Hippocampal formation (tissue), 2 donors: ENCODE data around the gene AGMO.
"Not testable (repeated sequence)": the region's sequence is repeated elsewhere in the genome, so short reads cannot be mapped to it uniquely, and the experiment has no call there.

ENCODE experiments used
- DNase-seq, 2 donors: peaks; one replicate each; lab custom pipeline; 2025; lab: John Stamatoyannopoulos, UW

AGMO gene

DNA sequence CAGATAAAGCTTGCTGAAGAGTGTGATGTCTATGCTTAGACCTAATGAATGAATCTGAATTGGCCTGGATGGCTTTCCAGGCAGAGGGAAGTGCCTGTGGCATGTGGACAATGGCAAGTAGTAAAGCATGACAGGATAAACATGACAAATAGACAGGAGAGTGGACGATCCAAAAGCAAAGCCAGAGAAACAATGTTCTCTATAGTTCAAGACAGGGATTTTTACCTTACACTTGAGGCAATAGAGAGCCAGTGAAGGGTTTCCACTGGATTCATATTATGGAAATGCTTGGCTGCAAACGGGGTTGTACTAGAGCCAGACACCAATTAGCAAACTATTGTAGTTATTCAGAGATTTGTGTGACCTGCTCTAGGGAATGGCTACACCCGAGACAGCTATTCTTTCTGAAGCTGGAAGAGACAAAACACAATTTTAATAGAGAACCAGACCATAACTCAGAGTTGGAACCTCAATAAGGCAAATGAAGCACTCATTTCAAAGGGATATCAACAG is 2.3 kb downstream of the AGMO start:
- DNase-seq = no peak

DNA sequence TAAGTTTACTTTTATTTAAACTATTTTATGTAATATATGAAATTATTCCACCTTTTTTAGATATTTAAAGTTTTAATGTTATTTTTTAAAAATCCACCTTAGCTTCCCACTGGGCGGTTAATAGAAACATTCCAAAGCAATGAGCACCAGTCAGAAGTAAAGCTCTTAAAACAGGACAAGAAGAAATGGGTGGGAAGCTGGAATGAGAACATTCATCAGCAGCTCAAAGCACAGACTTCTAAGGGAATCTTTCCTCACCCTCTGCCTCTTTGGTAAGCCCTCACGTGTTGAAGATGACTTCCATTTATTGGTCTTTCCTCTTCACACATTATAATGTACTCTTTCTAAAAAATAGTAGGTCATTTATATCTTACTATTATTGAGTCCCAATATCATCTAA is 3.1 kb downstream of the AGMO start:
- DNase-seq = no peak

DNA sequence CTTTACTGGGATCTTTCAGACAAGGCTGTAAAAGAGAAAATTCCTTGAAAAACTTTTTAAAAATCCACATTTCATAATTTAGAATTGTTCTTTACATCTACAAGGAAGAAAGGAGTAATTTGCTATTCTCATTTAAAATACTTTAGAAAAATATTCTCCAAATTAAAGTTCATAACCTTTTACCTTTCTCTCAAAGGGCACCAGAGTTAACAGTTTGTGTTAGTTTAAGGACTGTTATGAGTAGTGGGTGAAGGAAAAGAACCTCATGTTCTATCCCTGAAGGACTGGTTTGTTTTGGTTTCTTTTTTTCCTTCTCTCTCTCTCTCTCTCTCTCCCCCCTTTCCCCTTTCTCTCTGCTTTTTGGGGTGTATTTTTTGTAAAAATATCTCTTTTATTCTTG is 4.1 kb downstream of the AGMO start:
- no peak for DNase-seq

DNA sequence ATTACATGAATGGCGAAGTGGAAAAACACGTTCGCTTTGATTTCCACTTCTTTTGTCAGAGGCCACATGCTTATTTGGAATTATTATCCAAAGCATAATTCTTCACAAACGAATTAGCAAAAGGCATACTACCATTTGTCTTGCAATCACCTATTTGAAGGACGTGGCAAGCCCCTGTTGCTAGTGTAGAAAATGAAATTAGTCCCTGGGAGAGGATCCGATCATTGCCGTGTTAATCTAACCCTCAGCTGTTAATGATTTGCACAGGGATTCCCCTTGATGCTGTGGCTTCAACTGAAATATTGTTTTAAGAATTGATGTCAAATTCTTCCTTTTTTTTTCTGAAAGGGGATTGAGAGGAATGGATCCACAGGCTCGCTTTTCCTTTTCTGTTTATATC is 4.6 kb downstream of the AGMO start:
- no peak for DNase-seq

DNA sequence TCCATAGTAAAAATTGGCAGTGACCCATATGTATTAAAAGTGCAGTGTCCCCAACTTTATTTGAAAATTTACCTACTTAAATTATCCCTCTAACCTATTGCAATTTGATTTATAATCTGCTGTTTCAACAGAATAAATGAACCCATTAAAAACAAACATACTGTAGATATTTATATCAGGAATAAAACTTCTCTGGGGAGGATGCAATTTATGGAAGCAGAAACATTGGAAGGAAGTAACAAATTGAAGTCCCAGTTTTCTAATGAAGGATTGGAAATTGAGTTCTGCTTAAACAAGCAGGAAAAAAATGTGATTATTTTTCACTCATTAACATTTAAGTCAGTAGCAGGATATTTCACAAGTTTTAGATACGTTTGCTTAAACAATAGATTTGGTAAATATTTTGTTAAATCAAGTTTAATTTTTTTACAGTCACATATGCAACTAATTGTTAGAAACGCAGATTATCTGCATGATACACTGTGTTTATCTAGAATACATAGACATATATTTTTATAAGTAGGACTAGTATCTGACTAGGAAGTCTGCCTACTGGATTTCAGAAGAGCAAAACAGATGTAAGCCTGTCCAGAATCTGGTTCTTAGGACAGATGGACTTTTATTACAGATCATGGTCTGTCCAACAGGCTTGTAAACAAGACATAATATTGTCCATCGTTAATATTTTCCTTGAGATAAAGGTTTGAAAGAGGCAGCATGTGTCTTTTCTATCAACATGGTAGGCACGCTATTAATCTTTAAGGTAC is 5.3 kb downstream of the AGMO start:
- no peak for DNase-seq

DNA sequence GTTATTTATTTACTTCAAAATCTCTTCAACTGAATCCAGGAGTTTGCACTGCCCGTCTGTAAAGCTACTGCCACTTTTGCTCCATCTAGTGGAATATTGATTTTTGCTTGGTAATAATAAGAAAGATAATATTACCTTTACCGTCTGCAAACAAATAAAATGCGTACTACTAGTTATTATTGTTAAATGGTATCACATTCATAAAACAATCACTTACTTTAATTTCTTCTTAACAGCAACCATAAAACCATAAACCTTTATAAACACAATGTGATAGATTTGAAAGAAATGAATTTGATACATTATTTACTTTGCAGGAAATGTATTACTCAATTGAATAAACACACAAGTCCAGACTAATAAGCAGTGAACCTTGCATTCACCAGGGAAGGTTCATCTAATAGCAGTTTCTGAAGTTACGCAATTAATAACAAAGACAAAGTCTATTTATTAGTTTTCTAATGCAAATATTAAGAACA is 6.4 kb downstream of the AGMO start:
- DNase-seq = peak in 1 of 2 donors; percentile 62

DNA sequence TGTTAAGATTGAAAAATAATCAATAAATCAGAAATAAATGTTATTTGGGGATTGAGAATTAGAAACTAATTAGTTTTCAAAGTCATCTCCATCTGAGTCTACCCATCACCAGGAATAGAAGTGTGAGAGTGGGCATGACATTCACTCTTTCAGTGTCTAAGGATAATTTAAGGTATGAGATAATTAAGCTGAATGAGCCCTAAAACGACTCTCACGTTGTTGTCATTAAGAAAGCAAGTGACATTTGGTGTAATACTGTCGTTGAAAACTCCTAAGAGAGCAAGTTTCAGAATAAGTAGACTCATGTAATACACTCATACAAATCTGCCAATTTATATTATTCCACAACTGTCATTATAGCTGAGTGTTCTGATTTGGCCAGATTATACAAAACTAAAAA is 7.1 kb downstream of the AGMO start:
- DNase-seq = no peak

DNA sequence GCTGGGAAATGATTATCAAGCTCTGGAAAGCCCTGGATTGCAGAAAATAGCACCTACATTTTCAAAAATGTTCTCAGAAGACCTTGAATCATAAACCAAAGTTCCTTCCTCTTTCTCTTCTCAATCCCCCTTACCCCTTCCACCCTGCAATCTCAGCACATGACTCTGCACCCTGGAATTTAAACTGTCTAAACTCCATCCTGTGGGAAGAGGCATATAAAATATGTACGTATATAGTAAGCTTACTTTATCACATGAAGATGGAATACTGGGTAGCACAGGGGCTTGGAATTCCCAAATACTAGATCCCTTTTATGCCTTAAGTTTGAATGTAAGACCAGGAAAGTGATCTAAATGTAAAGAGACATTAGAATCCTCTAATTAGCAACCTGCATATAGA is 7.7 kb downstream of the AGMO start:
- no peak for DNase-seq

DNA sequence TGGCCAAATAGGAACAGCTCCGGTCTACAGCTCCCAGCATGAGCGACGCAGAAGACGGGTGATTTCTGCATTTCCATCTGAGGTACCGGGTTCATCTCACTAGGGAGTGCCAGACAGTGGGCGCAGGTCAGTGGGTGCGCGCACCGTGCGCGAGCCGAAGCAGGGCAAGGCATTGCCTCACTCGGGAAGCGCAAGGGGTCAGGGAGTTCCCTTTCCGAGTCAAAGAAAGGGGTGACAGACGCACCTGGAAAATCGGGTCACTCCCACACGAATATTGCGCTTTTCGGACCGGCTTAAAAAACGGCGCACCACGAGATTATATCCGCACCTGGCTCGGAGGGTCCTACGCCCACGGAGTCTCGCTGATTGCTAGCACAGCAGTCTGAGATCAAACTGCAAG is 14.5 kb downstream of the AGMO start:
- DNase-seq = not testable (repeated sequence)

DNA sequence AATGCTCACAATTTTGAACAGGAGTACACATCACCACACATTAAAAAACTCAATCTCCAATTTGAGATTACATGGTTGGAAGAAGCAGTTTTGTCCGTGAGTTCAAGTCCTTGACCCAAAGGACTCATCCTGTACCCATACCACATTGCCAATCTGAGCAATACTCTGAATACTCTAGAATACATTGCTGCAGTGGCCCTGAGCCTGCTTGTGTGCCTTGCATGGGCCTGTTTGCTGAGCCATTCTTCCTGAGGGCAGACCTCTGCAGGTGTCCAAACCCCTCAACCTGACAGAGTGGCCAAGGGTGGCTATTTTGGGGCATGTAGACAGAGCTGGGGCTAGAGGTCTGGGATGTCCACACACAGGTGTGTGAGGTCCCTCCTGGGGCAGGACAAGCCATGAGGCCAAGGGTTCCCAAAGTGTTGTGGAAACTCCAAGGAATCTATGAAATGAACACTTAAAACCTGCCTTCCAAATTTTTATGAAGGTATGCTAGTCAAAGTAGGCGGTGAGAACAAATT is 15.5 kb downstream of the AGMO start:
- DNase-seq = no peak

DNA sequence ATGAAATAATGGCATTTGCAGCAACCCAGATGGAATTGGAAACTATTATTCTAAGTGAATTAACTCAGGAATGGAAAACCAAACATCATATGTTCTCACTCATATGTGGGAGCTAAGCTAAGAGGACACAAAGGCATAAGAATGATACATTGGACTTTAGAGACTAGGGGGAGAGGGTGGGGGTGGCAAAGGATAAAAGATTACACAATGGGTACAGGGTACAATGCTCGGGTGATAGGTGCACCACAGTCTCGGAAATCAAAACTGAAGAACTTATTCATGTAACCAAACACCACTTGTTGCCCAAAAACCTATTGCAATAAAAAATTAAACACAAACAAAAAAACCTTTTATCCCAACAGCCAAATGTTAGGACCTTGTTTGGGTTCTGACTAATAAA is 17.8 kb downstream of the AGMO start:
- no peak for DNase-seq

DNA sequence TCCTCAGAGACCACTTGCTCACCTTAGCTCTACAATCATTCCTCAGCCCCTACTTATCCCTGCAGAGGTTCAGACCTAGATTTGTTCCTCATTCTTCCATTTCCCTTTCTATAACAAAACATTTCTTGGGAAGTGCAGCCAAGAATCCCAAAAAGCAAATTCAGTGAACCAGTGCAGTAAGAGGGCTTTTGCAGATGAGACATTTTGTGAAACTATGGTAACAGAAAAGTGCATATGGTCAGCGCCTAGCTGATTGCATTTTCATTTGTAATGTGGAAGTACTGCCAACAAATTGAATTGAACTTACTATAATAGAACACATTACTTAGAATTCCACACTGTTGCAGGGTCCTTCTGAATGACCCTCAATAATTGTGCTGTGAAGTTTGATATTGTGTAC is 18.6 kb downstream of the AGMO start:
- no peak for DNase-seq

DNA sequence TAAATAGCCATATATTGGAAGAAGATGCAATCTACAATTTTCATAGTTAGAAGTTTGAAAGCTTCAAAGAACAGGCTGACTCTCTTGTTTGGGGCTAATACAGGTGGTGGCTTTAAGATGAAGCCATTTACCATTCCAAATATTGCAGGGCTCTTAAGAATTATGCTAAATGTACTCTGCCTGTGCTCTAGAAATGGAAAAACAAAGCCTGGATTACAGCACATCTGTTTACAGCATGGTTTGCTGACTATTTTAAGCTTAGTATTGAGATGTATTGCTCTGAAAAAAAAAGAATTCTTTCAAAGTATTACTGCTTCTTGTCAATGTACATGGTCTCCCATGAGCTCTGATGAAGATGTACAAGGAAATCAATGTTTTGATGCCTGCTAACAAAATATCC is 34.2 kb downstream of the AGMO start:
- no peak for DNase-seq

DNA sequence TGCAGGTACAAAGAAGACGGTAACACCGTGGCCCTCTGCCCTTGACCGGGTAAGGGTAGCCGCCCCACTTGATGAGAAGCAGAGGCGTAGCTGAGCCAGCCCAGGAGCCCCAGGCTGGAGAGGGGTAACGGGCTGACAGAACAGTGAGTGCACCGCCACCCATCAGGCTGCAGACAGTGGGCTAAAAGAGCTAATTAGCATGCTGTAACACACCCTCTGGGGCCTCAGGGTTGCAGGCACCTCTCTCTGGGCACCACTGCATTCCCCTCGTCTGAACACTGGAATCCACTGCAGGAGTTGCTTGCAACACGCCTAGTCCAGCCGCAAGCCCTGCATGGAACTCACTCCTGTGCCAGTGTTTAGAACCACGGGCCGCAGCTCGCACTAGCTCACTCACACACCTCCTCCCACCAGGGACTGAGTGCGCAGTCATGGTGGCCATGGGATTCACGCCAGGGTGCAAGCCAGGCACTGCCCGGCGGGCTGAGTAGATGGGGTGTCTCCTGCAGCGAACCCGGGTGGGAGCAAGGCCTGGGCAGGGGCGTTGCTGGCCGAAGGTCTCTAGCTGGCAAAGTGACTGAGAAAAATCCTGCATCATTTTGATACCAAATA is 36.1 kb downstream of the AGMO start:
- no peak for DNase-seq

DNA sequence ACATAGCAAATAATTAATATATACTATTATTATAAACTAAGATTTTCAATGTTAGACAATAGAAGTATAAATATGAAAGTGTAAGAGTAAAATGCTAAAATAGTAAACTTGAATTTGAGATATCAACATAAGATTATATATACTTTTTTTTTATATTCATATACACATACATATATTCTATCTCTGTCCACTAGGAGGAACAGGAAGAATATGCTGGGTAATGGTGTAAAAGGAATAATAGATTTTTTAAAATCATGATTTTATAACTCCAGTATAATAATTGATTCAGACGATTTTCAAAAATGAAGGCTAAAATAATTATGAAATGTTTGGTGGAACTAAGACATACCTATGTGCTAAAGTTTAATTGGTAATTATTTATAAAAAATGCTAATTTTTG is 37.7 kb downstream of the AGMO start:
- DNase-seq = no peak

DNA sequence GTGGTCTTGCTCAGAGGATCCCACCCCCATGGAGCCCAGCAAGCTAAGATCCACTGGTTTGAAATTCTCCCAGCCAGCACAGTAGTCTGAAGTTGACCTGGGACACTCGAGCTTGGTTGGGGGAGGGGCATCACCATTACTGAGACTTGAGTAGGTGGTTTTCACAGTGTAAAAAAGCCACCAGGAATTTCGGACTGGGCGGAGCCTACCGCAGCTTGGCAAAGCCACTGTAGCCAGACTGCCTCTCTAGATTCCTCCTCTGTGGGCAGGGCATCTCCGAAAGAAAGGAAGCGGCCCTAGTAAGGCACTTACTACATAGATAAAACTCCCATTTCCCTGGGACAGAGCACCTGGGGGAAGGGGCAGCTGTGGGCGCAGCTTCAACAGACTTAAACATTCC is 44.0 kb downstream of the AGMO start:
- DNase-seq = not testable (repeated sequence)

DNA sequence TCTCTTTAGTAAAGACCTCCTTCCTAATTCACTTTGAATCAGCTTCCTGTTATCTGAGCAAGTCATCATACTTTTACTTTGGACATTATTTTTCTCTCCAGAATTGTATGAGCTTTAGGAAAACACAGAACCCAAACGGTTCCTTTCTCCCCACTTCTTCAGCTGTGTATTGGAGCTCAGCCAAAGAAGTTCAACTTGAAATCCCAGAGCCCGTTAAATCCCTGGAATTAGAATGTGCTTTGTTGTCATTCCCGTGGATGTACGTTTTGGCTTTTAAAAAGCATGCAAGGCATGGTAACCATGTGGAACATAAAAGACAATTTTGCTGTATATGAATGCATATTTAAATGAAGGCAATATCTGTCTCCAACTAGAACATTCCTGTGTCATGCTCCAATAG is 46.6 kb downstream of the AGMO start:
- no peak for DNase-seq

DNA sequence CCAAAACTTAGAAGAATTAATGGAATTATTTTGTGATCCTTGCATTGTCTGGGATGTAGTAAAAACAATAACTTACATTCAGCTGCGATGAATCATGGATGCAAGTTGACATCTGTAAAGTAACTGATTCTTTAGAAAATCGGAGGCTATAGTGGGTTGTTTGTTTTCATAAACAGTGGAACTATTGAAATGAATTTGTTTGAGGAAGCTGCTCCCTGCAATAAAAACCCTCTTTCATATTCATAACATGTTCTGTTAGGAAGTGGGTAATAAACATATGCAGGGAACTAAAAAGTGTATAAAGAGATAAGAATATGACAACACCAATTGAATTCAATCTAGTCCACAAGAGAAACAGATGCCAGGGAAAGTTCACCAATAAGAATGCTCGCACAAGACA is 53.6 kb downstream of the AGMO start:
- peak in 1 of 2 donors; percentile 77 for DNase-seq

DNA sequence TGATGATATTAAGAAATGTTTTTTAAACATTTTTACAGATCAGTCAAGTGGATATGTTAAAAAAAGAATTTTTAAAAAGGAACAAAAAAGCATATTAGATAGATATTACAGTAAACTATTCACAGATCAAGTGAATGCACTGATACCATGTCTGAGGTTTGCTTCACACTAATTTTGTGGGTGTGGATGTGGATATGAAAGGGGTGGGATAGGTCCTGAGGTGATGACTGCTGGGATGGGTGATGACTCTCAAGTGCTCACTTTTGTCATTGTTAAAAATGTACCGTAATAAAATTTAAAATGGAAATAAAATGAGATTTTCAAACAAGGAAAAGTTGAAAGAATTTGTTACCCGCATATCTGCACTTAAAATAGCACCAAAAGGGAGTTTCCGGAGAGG is 54.1 kb downstream of the AGMO start:
- DNase-seq = no peak

DNA sequence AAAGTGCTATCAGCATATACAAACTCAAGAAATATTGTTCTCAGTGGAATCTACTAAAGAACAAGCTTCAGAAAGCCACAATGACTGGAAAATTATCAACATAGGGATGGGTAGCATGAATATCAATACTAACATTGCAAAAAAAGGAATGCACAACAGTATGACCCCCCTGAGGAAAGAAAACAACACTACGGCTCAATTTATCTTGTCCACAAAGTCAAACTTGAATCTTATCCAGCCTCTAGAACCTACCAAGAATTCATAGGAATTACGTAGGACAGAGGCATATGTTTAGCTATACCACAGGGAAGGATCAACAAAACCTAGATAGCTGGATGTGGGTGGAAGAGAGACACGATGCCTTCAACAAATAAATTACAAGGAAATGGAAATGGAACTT is 54.6 kb downstream of the AGMO start:
- DNase-seq = no peak

DNA sequence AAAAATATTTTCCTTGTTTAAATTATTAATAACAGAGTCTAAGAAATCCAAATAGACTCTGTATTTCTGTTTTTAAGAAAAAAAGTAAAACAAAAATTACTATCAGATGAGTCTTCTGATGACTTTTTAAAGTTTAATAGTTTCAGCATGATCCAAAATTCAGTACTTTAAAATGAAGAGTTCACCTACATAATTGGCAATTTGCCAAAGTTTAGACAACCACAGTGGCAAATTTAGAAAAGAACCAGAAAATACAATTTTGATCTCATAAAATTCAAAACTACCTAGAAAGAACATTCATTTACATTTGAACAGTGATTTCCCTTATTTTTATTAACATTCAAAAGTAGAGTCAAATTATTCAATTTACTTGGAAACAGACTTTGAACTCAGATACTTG is 56.1 kb downstream of the AGMO start:
- DNase-seq = no peak

DNA sequence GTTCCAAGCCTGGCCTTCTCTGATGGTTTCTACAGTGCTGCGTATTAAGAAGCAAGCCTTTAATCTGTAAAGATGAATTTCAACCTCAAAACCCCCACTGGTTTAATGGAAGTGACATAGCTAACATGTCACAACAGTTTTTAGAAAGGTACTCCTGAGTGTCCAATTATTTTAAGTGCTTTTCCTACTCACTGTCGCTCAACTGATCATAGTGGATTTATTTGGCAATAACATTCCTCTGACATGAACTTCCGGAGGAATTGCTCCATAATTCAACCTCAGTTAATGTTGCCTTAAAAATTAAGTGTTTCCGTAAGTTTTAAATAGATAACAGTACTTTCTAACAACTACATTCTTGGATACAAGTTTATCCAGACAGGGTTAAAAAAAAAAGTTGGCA is 57.5 kb downstream of the AGMO start:
- DNase-seq = no peak

DNA sequence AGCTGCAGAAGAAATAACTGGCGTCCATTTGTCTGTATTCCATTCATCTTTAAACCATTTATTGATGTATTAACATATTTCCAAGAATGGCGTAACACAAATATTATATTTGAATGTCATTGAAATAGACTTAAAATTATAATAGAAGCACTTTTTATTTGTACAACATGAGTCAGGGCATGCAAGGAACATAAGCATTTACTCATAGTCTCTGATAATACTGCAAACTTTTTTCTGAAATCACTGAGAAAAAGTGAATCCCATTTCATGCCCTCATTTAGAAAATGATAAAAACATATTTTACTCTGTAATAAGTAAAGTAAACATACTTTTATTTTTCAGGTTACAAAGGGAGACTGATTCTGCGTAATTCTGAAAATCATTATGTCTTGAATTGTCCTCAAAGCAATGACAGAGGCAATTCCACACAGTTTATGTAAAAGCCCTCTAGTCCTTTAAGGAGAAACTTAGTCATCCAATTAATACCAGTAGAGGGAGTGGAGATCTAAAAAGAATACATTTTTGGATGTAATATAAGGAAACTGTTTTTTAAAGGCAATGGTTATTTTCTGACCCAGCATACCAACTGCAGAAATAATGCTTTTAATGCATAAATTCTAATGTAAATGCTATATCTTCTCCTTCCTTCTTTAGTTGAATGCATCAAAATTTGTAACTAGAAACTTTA is 58.1 kb downstream of the AGMO start:
- no peak for DNase-seq
